K562 (cell line): ENCODE measurements around the gene APC2. TPM values are rescaled to one million over a fixed set of nuclear protein-coding genes. Genes with fewer than 3 reads are reported as not detected.

ENCODE experiments used
- CHD1 ChIP-seq: fragments of 200-600 bp; sonication (generic); IDR thresholded peaks from one replicate; pipeline ENCODE4 v1.6.1; 2012; ENCODE audit warnings: mild to moderate bottlenecking, moderate library complexity, low read length, inconsistent platforms
- EP400 ChIP-seq: fragments of 450-650 bp; IDR thresholded peaks from 2 replicates; pipeline ENCODE4 v1.6.1; 2017; ENCODE audit warnings: antibody characterized with exemption, mild to moderate bottlenecking, moderate library complexity
- JUND ChIP-seq, 2 experiments: IDR thresholded peaks; 2 replicates in 1 of 2; 3 replicates in 1 of 2; pipeline ENCODE4 v1.6.1; 2011; ENCODE audit warnings: borderline replicate concordance in 2 of 2, low read depth in 2 of 2, low read length in 2 of 2, improper control_type of control experiment in 1 of 2, missing biosample characterization in 1 of 2, missing genetic modification characterization in 1 of 2, missing genetic modification reagents in 1 of 2
- MAZ ChIP-seq, 2 experiments: fragments of 450-650 bp in 1 of 2; sonication (generic) in 1 of 2; formaldehyde crosslinking; IDR thresholded peaks in 1 of 2; conservative IDR thresholded peaks in 1 of 2; 2 replicates each; pipeline versions ENCODE4 v1.4.0 to v1.5.0; 2020; ENCODE audit warnings: mild to moderate bottlenecking in 1 of 2, missing genetic modification reagents in 1 of 2
- MBD2 ChIP-seq: sonication (generic); IDR thresholded peaks from 2 replicates; pipeline ENCODE4 v1.6.1; 2016; ENCODE audit warnings: low read depth, borderline replicate concordance
- MEIS2 ChIP-seq: fragments of 450-650 bp; IDR thresholded peaks from 2 replicates; pipeline ENCODE4 v1.6.1; 2014; ENCODE audit warnings: mild to moderate bottlenecking; ENCODE audit not compliant: partially characterized antibody
- NR2F6 ChIP-seq: fragments of 450-650 bp; formaldehyde crosslinking; IDR thresholded peaks from 2 replicates; pipeline ENCODE4 v1.4.0; 2020; ENCODE audit warnings: mild to moderate bottlenecking
- PHB2 ChIP-seq: fragments of 450-650 bp; IDR thresholded peaks from 2 replicates; pipeline ENCODE4 v1.6.1; 2017; ENCODE audit warnings: low read depth
- SMAD3 ChIP-seq: fragments of 450-650 bp; formaldehyde crosslinking; conservative IDR thresholded peaks from 2 replicates; pipeline ENCODE4 v1.4.0; 2020; ENCODE audit warnings: mild to moderate bottlenecking
- ZNF174 ChIP-seq: fragments of 250-450 bp; sonication (Bioruptor Pico); IDR thresholded peaks from 2 replicates; pipeline ENCODE4 v1.4.0; 2020; ENCODE audit warnings: mild to moderate bottlenecking
- ZNF695 ChIP-seq: fragments of 450-650 bp; formaldehyde crosslinking; IDR thresholded peaks from 2 replicates; pipeline ENCODE4 v1.4.0; 2020; ENCODE audit warnings: mild to moderate bottlenecking, moderate library complexity
- polyA plus RNA-seq, 8 experiments: library from polyadenylated mRNA; depleted of rRNA in 4 of 8; stranded (reverse) in 5 of 8; unstranded in 3 of 8; fragments of >200 nt; fragmentation: Nextera tagmentation in 2 of 8; fragmentation: Illumina TruSeq in 1 of 8; extraction: Ambion mirVana in 2 of 8; extraction: Trizol in 1 of 8; gene quantifications; 2 replicates each; pipeline versions ENCODE4 v1.2.1 to v1.2.3, GENCODE V29; 2011 to 2014; ENCODE audit warnings: inconsistent platforms in 1 of 8, missing spikeins in 1 of 8
- total RNA-seq, 7 experiments: library from RNA; depleted of rRNA in 6 of 7; stranded (reverse); fragments of >200 nt in 6 of 7; fragmentation: Illumina TruSeq in 2 of 7; extraction: Trizol in 2 of 7; gene quantifications; 2 replicates each; pipeline versions ENCODE4 v1.2.1 to v1.2.3, GENCODE V29; 2011 to 2021; ENCODE audit warnings: low replicate concordance in 1 of 7
- TF ChIP-seq, protein P1 (sequence below): fragments of 200-400 bp; formaldehyde crosslinking; IDR thresholded peaks from 2 replicates; pipeline ENCODE4 v1.6.1; 2017; ENCODE audit warnings: mild to moderate bottlenecking, low read depth, low read length, moderate library complexity
- TF ChIP-seq, protein P2 (sequence below), 3 experiments: fragments of 200-800 bp in 1 of 3; sonication (Bioruptor generic) in 1 of 3; sonication (generic) in 1 of 3; formaldehyde crosslinking in 1 of 3; IDR thresholded peaks; 2 replicates each; pipeline versions ENCODE4 v1.6.1 to v1.8.0; 2016 to 2022; ENCODE audit warnings: mild to moderate bottlenecking in 2 of 3, missing compliant biosample characterization in 2 of 3, missing genetic modification characterization in 2 of 3, missing genetic modification reagents in 1 of 3
- TF ChIP-seq, protein P3 (sequence below), 2 experiments: IDR thresholded peaks; 2 replicates each; pipeline ENCODE4 v1.6.1; 2012; ENCODE audit warnings: improper control_type of control experiment in 2 of 2, low read depth in 2 of 2, low read length in 2 of 2, borderline replicate concordance in 1 of 2
- TF ChIP-seq, protein P4 (sequence below): fragments of 250-450 bp; sonication (Bioruptor Pico); IDR thresholded peaks from 2 replicates; pipeline ENCODE4 v1.5.0; 2021; ENCODE audit warnings: mild to moderate bottlenecking, borderline replicate concordance
- TF ChIP-seq, protein P5 (sequence below): IDR thresholded peaks from 3 replicates; pipeline ENCODE4 v1.6.1; 2011; ENCODE audit warnings: borderline replicate concordance, mild to moderate bottlenecking; ENCODE audit not compliant: insufficient read length, insufficient read depth

The APC2 gene
- total and polyA plus RNA-seq, 9 of the 15 experiments (the other 6 are each of a cell fraction or from before 2014, with no cell fraction given): 0.01 to 0.40 (median 0.05) TPM; not detected in 3

DNA sequence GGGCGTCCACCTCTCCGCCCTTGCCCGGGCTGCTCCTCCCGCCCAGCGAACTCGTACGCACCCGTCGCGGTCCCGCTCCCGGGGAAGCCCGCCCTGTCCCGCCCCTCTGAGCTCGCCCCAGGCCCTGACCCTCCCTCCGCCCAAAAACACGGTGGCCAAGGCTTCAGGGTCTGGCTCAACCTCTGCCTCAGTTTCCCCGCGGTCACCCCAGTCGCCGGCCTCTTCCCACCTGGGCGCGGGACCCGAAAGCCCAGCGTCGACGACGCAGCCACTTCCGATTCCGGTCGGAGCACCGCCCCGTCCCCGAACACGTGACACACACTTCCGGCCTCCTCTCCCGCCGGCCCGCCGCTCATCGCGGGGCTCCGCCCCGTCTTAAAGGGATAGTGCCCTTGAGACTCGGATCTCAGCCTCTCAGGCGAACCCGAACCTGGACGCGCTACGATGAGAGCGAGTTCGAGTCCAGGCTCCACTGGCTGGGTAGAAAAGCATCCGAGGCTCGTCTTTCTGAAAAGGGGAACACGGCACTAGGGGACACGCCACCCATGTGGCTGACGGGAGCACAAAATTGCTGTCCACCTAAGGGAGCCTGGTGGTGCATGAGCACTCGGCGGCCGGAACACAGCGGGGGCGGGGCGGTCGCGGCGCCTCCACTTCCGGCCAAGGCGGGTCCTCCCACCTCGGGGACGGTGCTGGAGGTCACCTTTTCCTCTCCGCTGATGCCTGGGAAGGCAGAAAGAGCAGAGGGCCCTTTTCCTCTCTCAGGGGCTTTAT lies 29.2 kb downstream of the APC2 start, which contains the start of gene C19orf25 (continued):
- no peak; the same call in 1 of the 2 replicates for TF ChIP-seq JUND (IDR thresholded peaks at IDR 0.05; ENCODE audit: borderline replicate concordance, low read depth, low read length)
- TF ChIP-seq JUND (tag; IDR thresholded peaks at IDR 0.05; ENCODE audit: borderline replicate concordance, low read depth, low read length): no peak; the same call in 2 of the 3 replicates
- peak; percentile 96 for TF ChIP-seq EP400
- TF ChIP-seq, protein P1, sequence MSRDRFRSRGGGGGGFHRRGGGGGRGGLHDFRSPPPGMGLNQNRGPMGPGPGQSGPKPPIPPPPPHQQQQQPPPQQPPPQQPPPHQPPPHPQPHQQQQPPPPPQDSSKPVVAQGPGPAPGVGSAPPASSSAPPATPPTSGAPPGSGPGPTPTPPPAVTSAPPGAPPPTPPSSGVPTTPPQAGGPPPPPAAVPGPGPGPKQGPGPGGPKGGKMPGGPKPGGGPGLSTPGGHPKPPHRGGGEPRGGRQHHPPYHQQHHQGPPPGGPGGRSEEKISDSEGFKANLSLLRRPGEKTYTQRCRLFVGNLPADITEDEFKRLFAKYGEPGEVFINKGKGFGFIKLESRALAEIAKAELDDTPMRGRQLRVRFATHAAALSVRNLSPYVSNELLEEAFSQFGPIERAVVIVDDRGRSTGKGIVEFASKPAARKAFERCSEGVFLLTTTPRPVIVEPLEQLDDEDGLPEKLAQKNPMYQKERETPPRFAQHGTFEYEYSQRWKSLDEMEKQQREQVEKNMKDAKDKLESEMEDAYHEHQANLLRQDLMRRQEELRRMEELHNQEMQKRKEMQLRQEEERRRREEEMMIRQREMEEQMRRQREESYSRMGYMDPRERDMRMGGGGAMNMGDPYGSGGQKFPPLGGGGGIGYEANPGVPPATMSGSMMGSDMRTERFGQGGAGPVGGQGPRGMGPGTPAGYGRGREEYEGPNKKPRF: no peak
- TF ChIP-seq SMAD3 (CRISPR knock-in tag): no peak
- TF ChIP-seq ZNF695 (CRISPR knock-in tag): no peak
- TF ChIP-seq, protein P2, sequence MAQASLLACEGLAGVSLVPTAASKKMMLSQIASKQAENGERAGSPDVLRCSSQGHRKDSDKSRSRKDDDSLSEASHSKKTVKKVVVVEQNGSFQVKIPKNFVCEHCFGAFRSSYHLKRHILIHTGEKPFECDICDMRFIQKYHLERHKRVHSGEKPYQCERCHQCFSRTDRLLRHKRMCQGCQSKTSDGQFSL (CRISPR knock-in tag; IDR thresholded peaks at IDR 0.05): no peak
- TF ChIP-seq, protein P2 (tag; IDR thresholded peaks at IDR 0.05): no peak
- peak; percentile 52; the same call in 1 of the 2 replicates for TF ChIP-seq MBD2
- TF ChIP-seq ZNF174: no peak
- TF ChIP-seq NR2F6 (CRISPR knock-in tag): no peak
- TF ChIP-seq CHD1: no peak
- TF ChIP-seq, protein P3, sequence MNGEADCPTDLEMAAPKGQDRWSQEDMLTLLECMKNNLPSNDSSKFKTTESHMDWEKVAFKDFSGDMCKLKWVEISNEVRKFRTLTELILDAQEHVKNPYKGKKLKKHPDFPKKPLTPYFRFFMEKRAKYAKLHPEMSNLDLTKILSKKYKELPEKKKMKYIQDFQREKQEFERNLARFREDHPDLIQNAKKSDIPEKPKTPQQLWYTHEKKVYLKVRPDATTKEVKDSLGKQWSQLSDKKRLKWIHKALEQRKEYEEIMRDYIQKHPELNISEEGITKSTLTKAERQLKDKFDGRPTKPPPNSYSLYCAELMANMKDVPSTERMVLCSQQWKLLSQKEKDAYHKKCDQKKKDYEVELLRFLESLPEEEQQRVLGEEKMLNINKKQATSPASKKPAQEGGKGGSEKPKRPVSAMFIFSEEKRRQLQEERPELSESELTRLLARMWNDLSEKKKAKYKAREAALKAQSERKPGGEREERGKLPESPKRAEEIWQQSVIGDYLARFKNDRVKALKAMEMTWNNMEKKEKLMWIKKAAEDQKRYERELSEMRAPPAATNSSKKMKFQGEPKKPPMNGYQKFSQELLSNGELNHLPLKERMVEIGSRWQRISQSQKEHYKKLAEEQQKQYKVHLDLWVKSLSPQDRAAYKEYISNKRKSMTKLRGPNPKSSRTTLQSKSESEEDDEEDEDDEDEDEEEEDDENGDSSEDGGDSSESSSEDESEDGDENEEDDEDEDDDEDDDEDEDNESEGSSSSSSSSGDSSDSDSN (IDR thresholded peaks at IDR 0.05; ENCODE audit: borderline replicate concordance in 1 of 2, low read depth in 2 of 2, low read length in 2 of 2): no peak; a peak in 1 of 4 replicates
- TF ChIP-seq MAZ (CRISPR knock-in tag; conservative IDR thresholded peaks at IDR 0.05 in 1 of 2, IDR thresholded peaks at IDR 0.05 in 1 of 2): peak; percentile 80 to 89
- TF ChIP-seq, protein P4, sequence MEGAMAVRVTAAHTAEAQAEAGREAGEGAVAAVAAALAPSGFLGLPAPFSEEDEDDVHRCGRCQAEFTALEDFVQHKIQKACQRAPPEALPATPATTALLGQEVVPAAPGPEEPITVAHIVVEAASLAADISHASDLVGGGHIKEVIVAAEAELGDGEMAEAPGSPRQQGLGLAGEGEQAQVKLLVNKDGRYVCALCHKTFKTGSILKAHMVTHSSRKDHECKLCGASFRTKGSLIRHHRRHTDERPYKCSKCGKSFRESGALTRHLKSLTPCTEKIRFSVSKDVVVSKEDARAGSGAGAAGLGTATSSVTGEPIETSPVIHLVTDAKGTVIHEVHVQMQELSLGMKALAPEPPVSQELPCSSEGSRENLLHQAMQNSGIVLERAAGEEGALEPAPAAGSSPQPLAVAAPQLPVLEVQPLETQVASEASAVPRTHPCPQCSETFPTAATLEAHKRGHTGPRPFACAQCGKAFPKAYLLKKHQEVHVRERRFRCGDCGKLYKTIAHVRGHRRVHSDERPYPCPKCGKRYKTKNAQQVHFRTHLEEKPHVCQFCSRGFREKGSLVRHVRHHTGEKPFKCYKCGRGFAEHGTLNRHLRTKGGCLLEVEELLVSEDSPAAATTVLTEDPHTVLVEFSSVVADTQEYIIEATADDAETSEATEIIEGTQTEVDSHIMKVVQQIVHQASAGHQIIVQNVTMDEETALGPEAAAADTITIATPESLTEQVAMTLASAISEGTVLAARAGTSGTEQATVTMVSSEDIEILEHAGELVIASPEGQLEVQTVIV (CRISPR knock-in tag): no peak
- TF ChIP-seq PHB2: no peak
- no peak for TF ChIP-seq MEIS2
- TF ChIP-seq, protein P5, sequence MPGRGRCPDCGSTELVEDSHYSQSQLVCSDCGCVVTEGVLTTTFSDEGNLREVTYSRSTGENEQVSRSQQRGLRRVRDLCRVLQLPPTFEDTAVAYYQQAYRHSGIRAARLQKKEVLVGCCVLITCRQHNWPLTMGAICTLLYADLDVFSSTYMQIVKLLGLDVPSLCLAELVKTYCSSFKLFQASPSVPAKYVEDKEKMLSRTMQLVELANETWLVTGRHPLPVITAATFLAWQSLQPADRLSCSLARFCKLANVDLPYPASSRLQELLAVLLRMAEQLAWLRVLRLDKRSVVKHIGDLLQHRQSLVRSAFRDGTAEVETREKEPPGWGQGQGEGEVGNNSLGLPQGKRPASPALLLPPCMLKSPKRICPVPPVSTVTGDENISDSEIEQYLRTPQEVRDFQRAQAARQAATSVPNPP: no peak
